ENCODE data around the gene LIN9.

DNA sequence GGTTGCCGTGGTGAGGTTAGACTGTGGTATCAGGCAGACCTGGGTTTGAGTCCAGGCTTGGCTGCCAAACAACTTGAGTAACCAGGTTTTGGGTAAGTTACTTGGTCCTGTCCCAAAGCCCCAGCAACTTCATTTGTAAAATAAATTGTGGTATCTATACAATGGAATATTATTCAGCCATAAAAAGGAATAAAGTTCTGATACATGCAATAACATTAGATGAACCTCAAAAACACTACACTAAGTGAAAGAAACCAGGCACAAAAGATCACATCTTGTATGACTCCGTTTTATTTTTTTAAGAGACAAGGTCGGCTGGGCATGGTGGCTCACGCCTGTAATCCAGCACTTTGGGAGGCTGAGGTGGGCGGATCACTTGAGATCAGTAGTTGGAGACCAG is 101.9 kb downstream of the LIN9 start:
- no peak for TF ChIP-seq EZH2phosphoT487 (IDR thresholded peaks at IDR 0.05; ENCODE audit: insufficient read depth, low read depth)
- no peak for TF ChIP-seq EZH2 (IDR thresholded peaks at IDR 0.05; ENCODE audit: insufficient read depth, poor library complexity, severe bottlenecking)
